ENCODE results near the gene PHEX. TPM values are rescaled to one million over a fixed set of nuclear protein-coding genes. Genes with fewer than 3 reads are reported as not detected.

PHEX gene
- total and polyA plus RNA-seq, 4 experiments from 2014 or later, result 0.25 to 0.98 (median 0.37) TPM

DNA sequence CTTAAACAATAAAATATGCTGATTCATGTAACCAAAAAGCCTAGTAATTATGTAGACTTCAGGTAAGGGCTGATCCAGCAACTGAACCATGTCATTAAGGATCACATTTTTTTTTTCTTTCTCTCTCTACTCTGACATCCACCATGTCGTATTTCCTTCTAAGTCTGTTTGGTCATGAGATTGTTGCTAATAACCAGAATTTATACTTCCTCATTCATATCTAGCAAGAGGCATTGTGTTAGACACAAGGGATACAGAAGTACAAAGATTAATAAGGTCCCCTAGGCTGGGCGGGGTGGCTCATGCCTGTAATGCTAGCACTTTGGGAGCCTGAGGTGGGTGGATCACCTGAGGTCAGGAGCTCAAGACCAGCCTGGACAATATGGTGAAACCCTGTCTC, 24.1 kb downstream of the PHEX start:
- intact Hi-C loops (cut with micrococcal nuclease), result no loop called here
- Mint-ChIP-seq H3K27ac (no peak overlapping the region), H3K27me3 (no peaks in the 10 kb centered on the region), H3K9me3 (no peaks in the 10 kb centered on the region), H3K4me3 (no peak overlapping the region), H3K4me1 (peaks cover 0 to 8% (median 1%) of the 10 kb centered on the region in 4 donors), H3K36me3 (no peaks in the 10 kb centered on the region)
- no peak for DNase-seq
- ChIA-PET POLR2A (ENCODE audit: partially characterized antibody) (no interaction called here), CTCF (ENCODE audit: partially characterized antibody) (no interaction called here)
- Histone ChIP-seq H3K36me3 (ENCODE audit: insufficient read depth, low read length) (no peaks in the 10 kb centered on the region), H3K9me3 (ENCODE audit: control insufficient read depth in 1 of 2, low read length in 2 of 2) (no peaks in the 10 kb centered on the region), H3K4me3 (ENCODE audit: low read length in 2 of 2) (no peak overlapping the region), H3K27ac (ENCODE audit: low read depth, low read length) (no peak overlapping the region), H3K4me1 (ENCODE audit: insufficient read depth, low read length) (no peaks in the 10 kb centered on the region), H3K27me3 (ENCODE audit: insufficient read depth, low read length) (no peaks in the 10 kb centered on the region)

GRCh38 chrX:22057667-22058066, 25.5 kb downstream of the PHEX start:
- Histone ChIP-seq H3K36me3 (ENCODE audit: insufficient read depth, low read length) (no peaks in the 10 kb centered on the region), H3K27me3 (ENCODE audit: insufficient read depth, low read length) (no peaks in the 10 kb centered on the region), H3K27ac (ENCODE audit: low read depth, low read length) (no peak overlapping the region), H3K4me1 (ENCODE audit: insufficient read depth, low read length) (no peaks in the 10 kb centered on the region), H3K9me3 (ENCODE audit: control insufficient read depth in 1 of 2, low read length in 2 of 2) (no peaks in the 10 kb centered on the region), H3K4me3 (ENCODE audit: low read length in 2 of 2) (no peak overlapping the region)
- Mint-ChIP-seq H3K36me3 (no peaks in the 10 kb centered on the region), H3K4me3 (no peak overlapping the region), H3K9me3 (no peaks in the 10 kb centered on the region), H3K27ac (no peak overlapping the region), H3K4me1 (peaks cover 0 to 8% (median 1%) of the 10 kb centered on the region in 4 donors), H3K27me3 (no peaks in the 10 kb centered on the region)
- DNase-seq, result no peak
- intact Hi-C loops (cut with micrococcal nuclease), result no loop called here
- ChIA-PET POLR2A (ENCODE audit: partially characterized antibody) (no interaction called here), CTCF (ENCODE audit: partially characterized antibody) (no interaction called here)

GRCh38 chrX:22059775-22060174, 27.6 kb downstream of the PHEX start:
- H3K9me3 ChIP-seq (ENCODE audit: control insufficient read depth in 1 of 2, low read length in 2 of 2), result no peaks in the 10 kb centered on the region
- no peak overlapping the region for H3K4me3 ChIP-seq (ENCODE audit: low read length in 2 of 2)
- POLR2A ChIA-PET (ENCODE audit: partially characterized antibody), result no interaction called here
- Mint-ChIP-seq H3K36me3 (no peaks in the 10 kb centered on the region), H3K27me3 (no peaks in the 10 kb centered on the region), H3K27ac (no peak overlapping the region), H3K4me1 (peaks cover 0 to 8% (median 3%) of the 10 kb centered on the region in 4 donors), H3K4me3 (no peak overlapping the region), H3K9me3 (no peaks in the 10 kb centered on the region)
- H3K4me1 ChIP-seq (ENCODE audit: insufficient read depth, low read length), result no peaks in the 10 kb centered on the region
- H3K36me3 ChIP-seq (ENCODE audit: insufficient read depth, low read length), result no peaks in the 10 kb centered on the region
- H3K27ac ChIP-seq (ENCODE audit: low read depth, low read length), result no peak overlapping the region
- no peaks in the 10 kb centered on the region for H3K27me3 ChIP-seq (ENCODE audit: insufficient read depth, low read length)
- CTCF ChIA-PET (ENCODE audit: partially characterized antibody), result interaction anchor here (0.6 kb wide), 1 partner anchor 1792 kb away, joined by 3 read pairs; no protein-coding TSS in a partner anchor
- intact Hi-C loops (cut with micrococcal nuclease), result no loop called here
- no peak for DNase-seq

DNA sequence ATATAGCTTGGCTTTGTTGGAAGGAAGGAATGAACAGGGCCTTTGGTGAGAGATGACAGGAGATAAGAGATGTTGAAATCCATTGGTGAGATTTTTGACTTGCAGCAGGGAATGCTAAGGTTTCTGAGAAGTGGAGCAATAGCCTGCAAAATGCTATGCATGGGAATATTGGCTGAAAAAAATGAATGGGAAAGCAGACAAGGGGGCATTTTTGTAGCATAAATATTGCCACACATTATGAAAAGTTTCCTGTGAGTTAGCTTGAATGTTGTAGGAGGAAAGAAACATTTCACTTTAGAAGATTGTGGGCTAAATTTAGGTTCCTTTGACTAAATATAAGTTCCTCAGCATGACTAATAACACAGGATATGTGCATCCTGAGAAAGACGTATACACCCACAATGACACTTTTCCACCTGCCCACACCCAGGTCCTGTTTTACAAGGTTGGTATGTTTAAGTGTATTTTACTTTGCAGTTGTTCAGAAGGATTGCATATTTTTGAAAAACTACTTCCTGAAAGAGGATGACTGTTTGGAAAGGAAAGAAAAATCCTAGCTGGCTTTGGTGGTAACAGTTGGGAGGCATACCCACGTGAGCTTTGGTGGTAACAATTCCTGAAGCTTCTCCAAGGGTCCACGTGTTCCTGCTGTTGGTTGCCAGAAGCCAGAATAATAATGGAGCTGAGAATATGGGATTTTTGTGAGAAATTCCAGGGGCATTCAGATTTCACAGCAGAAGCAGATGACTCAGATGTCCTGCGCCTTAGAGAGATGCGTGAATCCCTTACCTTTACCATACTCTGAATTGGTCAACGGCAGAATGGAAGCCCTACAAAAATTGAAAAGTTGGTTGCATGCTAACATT, 28.5 kb downstream of the PHEX start:
- CTCF ChIA-PET (ENCODE audit: partially characterized antibody), result interaction anchor here (1.5 kb wide), 1 partner anchor 75 kb away, joined by 4 read pairs; no protein-coding TSS in a partner anchor
- Histone ChIP-seq H3K27ac (ENCODE audit: low read depth, low read length) (no peak overlapping the region), H3K4me1 (ENCODE audit: insufficient read depth, low read length) (no peaks in the 10 kb centered on the region), H3K36me3 (ENCODE audit: insufficient read depth, low read length) (no peaks in the 10 kb centered on the region), H3K4me3 (ENCODE audit: low read length in 2 of 2) (no peak overlapping the region), H3K27me3 (ENCODE audit: insufficient read depth, low read length) (no peaks in the 10 kb centered on the region), H3K9me3 (ENCODE audit: control insufficient read depth in 1 of 2, low read length in 2 of 2) (no peaks in the 10 kb centered on the region)
- Mint-ChIP-seq H3K27ac (no peak overlapping the region), H3K36me3 (no peaks in the 10 kb centered on the region), H3K4me1 (peaks cover 0 to 8% (median 3%) of the 10 kb centered on the region in 4 donors), H3K4me3 (no peak overlapping the region), H3K27me3 (no peaks in the 10 kb centered on the region), H3K9me3 (no peaks in the 10 kb centered on the region)
- POLR2A ChIA-PET (ENCODE audit: partially characterized antibody), result no interaction called here
- intact Hi-C loops (cut with micrococcal nuclease), result no loop called here
- DNase-seq, result no peak

- H3K27ac ChIP-seq (ENCODE audit: low read depth, low read length), result no peak overlapping the region
- intact Hi-C loops (cut with micrococcal nuclease), result no loop called here
- peaks cover 0 to 1% of the 10 kb centered on the region in 2 donors for H3K27me3 Mint-ChIP-seq
- ChIA-PET POLR2A (ENCODE audit: partially characterized antibody) (no interaction called here), CTCF (ENCODE audit: partially characterized antibody) (no interaction called here)
- peaks cover 0 to 8% (median 5%) of the 10 kb centered on the region in 4 donors for H3K4me1 Mint-ChIP-seq
- H3K27ac Mint-ChIP-seq, result no peak overlapping the region
- H3K4me3 ChIP-seq (ENCODE audit: low read length in 2 of 2), result no peak overlapping the region
- no peaks in the 10 kb centered on the region for H3K36me3 ChIP-seq (ENCODE audit: insufficient read depth, low read length)
- no peaks in the 10 kb centered on the region for H3K27me3 ChIP-seq (ENCODE audit: insufficient read depth, low read length)
- H3K36me3 Mint-ChIP-seq, result no peaks in the 10 kb centered on the region
- no peaks in the 10 kb centered on the region for H3K4me1 ChIP-seq (ENCODE audit: insufficient read depth, low read length)
- H3K4me3 Mint-ChIP-seq, result no peak overlapping the region
- H3K9me3 ChIP-seq (ENCODE audit: control insufficient read depth in 1 of 2, low read length in 2 of 2), result no peaks in the 10 kb centered on the region
- no peaks in the 10 kb centered on the region for H3K9me3 Mint-ChIP-seq
- DNase-seq, result no peak
Measured at GRCh38 chrX:22063284-22063683, 31.2 kb downstream of the PHEX start.

- no peak overlapping the region for H3K27ac Mint-ChIP-seq
- Histone ChIP-seq H3K4me1 (ENCODE audit: insufficient read depth, low read length) (no peaks in the 10 kb centered on the region), H3K27ac (ENCODE audit: low read depth, low read length) (no peak overlapping the region), H3K4me3 (ENCODE audit: low read length in 2 of 2) (no peak overlapping the region), H3K36me3 (ENCODE audit: insufficient read depth, low read length) (no peaks in the 10 kb centered on the region), H3K27me3 (ENCODE audit: insufficient read depth, low read length) (no peaks in the 10 kb centered on the region), H3K9me3 (ENCODE audit: control insufficient read depth in 1 of 2, low read length in 2 of 2) (no peaks in the 10 kb centered on the region)
- H3K27me3 Mint-ChIP-seq, result peaks cover 0 to 1% of the 10 kb centered on the region in 2 donors
- no peaks in the 10 kb centered on the region for H3K36me3 Mint-ChIP-seq
- ChIA-PET POLR2A (ENCODE audit: partially characterized antibody) (no interaction called here), CTCF (ENCODE audit: partially characterized antibody) (interaction anchor here (1.3 kb wide), 1 partner anchor 11 kb away, joined by 9 read pairs; no protein-coding TSS in a partner anchor)
- H3K4me3 Mint-ChIP-seq, result no peak overlapping the region
- H3K9me3 Mint-ChIP-seq, result no peaks in the 10 kb centered on the region
- peaks cover 0 to 3% (median 0%) of the 10 kb centered on the region in 4 donors for H3K4me1 Mint-ChIP-seq
- intact Hi-C loops (cut with micrococcal nuclease), result no loop called here
- DNase-seq, result no peak
Measured at GRCh38 chrX:22069586-22069985, 37.5 kb downstream of the PHEX start.

- H3K4me1 Mint-ChIP-seq, result no peaks in the 10 kb centered on the region
- no peak overlapping the region for H3K27ac ChIP-seq (ENCODE audit: low read depth, low read length)
- POLR2A ChIA-PET (ENCODE audit: partially characterized antibody), result no interaction called here
- no peak overlapping the region for H3K4me3 ChIP-seq (ENCODE audit: low read length in 2 of 2)
- H3K9me3 Mint-ChIP-seq, result peaks cover 0 to 2% (median 0%) of the 10 kb centered on the region in 8 donors
- H3K9me3 ChIP-seq (ENCODE audit: control insufficient read depth in 1 of 2, low read length in 2 of 2), result no peaks in the 10 kb centered on the region
- no peak overlapping the region for H3K27ac Mint-ChIP-seq
- no peaks in the 10 kb centered on the region for H3K27me3 Mint-ChIP-seq
- H3K27me3 ChIP-seq (ENCODE audit: insufficient read depth, low read length), result no peaks in the 10 kb centered on the region
- no peak for DNase-seq
- H3K36me3 ChIP-seq (ENCODE audit: insufficient read depth, low read length), result no peaks in the 10 kb centered on the region
- CTCF ChIA-PET (ENCODE audit: partially characterized antibody), result interaction anchor here (0.7 kb wide), 1 partner anchor 1215 kb away, joined by 3 read pairs; no protein-coding TSS in a partner anchor
- H3K36me3 Mint-ChIP-seq, result no peaks in the 10 kb centered on the region
- no peak overlapping the region for H3K4me3 Mint-ChIP-seq
- no peaks in the 10 kb centered on the region for H3K4me1 ChIP-seq (ENCODE audit: insufficient read depth, low read length)
- intact Hi-C loops (cut with micrococcal nuclease), result no loop called here
Measured at GRCh38 chrX:22073928-22074327, 41.8 kb downstream of the PHEX start.

Data from CD4-positive, alpha-beta memory T cell (primary cell).